ENCODE data around the gene NEO1.
A peak's percentile ranks its signal among the peaks of the same experiment; 100 is the strongest.
"Not testable (repeated sequence)": the region's sequence is repeated elsewhere in the genome, so short reads cannot be mapped to it uniquely, and the experiment has no call there.

The NEO1 gene

DNA sequence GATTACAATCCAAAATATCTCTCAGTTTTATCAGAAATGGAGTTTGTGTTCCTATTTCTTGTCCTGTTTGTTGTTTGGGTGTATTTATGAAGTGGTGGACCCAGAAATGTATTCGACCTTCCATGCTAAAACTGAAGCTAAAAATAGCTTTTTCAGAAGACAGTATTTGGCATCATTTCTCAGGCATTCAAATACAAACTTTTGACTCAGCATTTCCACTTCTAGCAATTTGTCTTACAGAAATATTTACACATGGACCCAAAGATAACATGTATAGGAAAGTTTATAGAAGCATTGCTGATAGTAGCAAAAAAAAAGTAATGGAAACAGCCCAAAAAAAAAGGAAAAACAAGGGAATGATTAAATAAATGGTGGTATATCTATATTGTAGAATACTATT is 160.2 kb downstream of the NEO1 start:
- no peak for DNase-seq (ENCODE audit: low spot score)

DNA sequence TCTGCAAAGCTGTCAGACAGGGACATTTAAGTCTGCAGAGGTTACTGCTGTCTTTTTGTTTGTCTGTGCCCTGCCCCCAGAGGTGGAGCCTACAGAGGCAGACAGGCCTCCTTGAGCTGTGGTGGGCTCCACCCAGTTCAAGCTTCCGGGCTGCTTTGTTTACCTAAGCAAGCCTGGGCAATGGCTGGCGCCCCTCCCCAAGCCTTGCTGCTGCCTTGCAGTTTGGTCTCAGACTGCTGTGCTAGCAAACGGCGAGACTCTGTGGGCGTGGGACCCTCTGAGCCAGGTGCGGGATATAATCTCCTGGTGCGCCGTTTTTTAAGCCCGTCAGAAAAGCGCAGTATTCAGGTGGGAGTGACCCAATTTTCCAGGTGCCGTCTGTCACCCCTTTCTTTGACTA is 169.2 kb downstream of the NEO1 start:
- not testable (repeated sequence) for DNase-seq (ENCODE audit: low spot score)

DNA sequence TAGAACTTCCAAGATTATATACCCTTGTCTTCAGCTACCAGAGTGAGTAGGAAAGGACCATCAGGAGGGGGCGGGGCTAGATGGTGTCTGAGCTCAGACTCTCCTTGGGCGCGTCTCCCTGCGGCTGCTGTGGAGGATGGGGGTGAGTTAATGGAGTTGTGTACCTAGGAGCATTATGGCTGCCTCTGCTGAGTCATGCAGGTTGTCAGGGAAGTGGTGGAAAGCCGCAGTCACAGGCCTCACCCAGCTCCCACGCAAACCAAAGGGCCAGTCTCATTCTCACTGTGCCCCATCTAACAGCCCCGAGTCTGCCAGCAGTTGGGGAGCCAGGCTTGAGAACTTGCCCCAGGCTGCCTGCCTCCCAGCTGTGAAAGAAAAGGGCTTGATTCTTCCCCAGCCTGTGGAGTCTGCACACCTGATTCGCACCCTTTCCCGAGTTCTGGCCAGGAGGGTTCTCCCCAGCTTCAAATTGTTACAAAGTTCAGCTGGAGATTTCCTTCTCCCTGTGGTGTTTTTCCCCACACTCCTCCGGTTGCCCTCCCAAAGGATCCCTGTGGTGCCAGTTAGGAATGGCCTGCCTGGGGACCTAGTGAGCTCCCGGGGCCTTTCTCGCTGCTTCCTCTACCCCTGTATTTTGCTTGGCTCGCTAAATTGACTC is 173.2 kb downstream of the NEO1 start:
- DNase-seq (ENCODE audit: low spot score) = peak; percentile 70

DNA sequence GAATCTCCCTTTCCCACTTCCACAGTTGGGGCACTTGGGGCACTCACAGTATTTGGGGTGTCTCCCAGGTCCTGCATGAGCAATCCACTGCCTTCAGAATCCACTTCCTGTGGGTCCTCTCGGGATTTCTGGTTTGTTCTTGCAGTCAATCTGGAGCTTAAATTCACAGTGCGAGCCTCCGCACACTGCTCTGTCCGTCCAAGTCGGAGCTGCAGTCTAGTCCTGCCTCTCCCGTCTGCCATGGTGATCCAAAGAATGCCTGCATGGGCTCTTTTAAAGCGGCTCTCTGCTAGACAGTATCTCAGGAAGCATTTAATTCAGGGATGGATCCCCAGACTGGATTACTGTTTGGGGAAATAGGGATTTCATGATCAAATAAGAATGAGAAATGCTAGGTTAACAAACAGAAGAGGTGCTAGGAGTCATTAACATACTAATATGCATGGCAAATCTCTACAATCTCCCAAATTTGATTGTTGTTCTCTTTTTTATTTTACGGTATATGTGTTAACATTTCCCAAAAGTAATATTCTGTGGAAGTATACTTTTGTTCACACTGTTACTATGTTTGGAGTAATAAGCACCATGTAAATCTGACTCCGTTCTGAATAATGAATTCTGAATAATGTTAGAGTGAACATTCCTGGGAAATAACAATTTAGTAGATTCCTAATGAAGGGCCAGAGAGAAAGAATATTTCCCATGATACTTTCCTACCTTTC is 174.0 kb downstream of the NEO1 start:
- no peak for DNase-seq (ENCODE audit: low spot score)

DNA sequence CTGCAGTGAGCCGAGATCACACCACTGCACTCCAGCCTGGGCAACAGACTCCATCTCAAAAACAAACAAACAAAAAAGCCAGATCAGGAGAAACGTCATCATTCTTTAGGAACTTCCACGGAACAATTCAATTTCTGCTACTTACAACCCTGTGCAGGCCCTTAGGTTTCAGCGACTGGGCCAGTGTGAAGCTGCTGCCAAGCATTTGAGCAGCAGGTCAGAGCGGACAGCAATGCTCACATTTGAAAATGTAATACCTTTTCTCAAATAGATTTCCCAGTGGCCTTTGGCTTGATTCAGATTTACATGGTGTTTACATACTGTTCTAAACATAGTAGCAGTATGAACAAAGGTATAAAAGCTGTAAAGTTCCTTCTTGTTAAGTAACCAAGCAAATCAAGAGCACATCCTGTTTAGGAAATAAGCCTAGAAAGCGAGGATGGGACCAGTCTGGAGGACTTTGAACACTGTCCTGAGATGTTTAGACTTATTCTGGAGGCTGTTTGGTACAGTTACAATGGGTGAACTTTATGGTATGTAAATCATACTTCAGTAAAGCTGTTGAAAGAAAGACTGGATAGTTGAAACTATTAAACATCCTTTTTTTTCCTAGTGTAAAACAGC is 175.3 kb downstream of the NEO1 start:
- DNase-seq (ENCODE audit: low spot score) = no peak

DNA sequence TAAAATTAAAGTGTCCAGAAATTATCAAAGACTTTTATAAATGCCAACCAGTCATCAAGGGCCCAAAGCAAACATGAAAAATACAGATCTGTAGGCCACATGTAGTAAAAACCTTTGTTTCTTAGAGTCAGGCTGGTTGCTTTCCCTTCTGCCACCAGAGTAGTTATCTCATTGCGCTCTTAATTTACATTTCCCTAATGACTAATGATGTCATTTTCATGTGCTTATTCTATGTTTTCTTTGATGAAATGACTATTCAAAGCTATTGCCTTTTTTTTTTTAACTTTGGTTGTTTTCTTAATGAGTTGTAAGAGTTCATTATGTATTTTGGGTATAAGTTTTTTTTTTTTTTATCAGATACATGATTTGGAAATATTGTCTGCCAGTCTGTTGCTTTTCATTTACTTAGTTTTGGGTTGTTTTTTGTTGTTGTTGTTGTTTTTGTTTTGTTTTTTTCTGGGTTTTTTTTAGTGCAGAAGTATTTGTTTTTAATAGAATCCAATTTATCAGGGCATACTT is 175.9 kb downstream of the NEO1 start:
- no peak for DNase-seq (ENCODE audit: low spot score)

DNA sequence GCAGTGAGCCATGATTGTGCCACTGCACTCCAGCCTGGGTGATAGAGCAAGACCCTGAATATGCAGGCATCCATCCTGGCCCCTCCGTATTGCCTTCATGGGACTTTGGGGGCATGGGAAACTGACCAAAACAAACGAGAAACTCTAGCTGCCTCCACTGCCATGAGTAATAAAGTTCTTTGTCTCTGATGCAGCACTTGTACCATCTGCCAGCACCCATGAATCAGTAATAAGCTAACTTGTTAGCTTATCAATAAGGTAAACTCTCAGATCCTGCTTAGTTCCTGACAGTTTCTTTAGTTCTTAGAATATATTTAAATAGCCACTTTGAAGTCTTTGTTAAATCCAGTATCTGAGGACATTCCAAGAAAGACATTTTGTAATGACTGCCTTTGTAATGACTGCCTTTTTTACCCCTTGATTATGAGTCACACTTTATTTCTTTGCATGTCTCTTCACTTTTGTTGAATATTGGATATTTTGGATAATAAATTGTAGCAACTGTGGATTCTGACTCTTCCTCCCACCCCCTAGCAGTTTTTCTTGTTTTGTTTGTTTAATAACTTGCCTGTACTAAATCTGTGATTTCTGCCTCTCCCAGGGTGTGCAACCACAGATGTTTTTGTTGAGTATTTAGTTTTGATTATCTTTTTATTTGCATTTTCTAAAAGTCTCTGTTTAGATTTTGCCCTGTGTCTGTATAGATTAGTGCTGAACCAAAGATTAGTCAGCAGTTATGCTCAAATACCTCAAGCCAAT is 179.6 kb downstream of the NEO1 start:
- DNase-seq (ENCODE audit: low spot score) = no peak

DNA sequence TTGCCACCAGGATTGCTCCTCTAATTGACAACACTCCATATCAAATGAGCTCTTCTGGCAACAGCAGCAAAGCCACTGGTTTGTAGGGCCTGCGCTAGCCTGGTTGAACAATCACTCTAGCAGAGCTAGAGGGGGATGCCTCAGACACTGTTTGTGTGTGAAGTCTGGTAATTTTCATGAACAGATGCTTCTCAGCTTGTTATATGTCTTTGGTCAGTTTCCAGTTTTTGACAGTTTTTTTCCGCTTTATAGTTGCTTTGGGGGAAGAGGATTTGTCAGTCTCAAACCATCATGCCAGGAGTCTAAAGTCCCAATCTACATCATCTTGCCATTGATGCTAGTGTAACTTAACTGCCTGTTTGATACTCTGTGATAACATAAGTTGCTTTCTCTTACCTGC is 180.5 kb downstream of the NEO1 start:
- DNase-seq (ENCODE audit: low spot score) = no peak

DNA sequence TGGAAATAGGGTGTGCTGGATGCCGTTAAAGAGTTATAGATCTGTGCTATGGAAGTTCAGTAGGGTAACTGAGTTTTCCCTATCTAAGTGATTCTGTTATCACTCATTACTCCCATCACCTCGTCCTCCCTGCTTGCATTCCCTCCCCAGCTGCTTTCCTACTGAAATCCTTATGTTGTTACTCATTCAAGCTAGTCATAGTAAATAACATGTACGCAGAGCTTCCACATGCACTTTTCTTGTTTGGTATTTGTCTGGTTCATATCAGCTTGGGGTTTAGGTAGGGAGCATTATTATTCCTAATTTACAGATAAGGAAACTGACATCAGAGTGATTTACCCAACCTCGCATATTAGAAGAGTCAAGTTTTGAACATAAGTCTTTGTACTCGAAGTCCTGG is 181.4 kb downstream of the NEO1 start:
- DNase-seq (ENCODE audit: low spot score) = no peak

DNA sequence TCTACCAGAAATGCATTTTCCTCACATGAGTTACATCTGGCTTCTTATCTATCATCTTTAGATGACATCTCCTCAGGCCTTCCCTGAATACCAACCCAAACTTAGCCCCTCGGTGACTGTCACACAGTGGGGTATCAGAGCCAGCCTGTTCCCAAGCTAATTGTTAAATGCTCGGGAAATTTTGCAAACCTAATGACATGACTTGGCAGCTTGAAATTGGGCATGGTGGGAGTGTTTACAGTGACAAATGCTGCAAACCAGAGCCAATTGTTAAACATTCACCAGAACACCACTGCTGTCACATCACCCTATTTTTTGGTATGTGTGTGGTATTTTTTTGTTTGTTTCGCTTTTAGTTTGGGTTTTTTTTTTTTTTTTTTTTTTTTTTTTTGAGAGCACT is 185.6 kb downstream of the NEO1 start:
- DNase-seq (ENCODE audit: low spot score) = no peak

DNA sequence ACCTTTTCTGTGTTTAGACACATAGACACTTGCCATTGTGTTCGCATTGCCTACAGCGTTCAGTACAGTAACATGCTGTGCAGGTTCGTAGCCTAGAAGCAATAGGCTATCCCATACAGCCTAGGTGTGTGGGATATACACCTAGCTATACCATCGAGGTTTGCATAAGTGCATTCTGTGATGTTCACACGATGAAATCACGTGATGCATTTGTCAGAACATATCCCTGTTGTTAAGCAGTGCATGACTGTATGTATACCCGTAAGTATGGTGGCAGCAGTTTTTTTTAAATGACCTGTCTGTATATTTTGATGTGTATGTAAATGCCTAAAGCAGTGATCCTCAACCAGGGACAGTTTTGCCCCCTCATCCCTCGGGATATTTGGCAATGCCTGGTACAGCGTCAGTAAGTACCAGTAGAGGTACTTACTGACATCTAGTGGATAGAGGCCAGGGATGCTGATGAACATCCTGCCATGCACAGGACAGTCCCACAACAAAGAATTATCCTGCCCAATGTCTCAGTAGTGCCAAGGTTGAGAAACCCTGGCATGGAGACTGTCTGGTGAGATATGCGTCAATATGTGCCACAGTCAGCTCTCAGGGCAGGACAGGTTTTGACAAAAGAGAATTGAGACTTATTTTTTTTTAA is 187.4 kb downstream of the NEO1 start:
- no peak for DNase-seq (ENCODE audit: low spot score)

DNA sequence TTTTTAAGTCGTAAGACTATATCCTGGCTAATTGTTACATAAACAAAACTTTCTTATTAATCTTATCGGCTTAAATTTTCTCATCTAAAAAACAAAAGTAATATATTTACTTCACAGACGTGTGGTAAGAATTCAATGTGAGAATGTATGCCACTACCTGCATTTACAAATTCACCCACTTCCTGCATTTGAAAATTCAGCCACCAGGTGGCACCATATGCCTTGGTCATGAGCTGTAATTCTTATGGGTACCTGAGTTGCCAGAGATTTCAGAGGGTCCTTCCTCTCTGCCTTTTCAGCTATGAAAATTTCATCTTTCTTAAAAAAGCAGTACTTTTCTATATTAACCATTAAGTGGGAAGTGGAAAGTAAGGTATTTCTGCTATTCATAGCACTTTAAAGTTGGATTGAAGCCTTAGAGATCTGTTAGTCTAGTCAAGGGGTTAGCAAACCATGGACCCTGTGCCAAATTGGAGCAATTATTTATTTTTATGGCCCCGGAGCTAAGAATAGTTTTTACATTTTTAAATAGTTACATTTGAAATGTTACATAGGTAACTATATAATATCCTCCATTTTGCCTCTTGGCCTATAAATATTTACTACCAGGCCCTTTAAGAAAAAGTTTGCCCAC is 188.7 kb downstream of the NEO1 start:
- DNase-seq (ENCODE audit: low spot score) = peak; percentile 79

DNA sequence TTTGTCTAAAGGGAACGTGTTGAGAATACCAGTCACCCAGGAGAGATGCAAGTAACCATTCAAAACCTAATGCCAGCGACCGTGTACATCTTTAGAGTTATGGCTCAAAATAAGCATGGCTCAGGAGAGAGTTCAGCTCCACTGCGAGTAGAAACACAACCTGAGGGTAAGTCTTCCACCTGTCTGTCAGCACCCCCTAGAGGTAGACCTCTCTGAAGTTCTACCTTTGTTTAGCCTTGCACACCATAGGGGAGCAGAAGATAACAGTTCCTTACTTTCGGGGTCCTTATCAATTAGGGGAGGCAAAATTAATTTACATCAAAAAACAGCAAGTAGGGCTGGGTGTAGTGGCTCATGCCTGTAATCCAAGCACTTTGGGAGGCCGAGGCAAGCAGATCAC is 192.1 kb downstream of the NEO1 start:
- DNase-seq (ENCODE audit: low spot score) = peak; percentile 22

DNA sequence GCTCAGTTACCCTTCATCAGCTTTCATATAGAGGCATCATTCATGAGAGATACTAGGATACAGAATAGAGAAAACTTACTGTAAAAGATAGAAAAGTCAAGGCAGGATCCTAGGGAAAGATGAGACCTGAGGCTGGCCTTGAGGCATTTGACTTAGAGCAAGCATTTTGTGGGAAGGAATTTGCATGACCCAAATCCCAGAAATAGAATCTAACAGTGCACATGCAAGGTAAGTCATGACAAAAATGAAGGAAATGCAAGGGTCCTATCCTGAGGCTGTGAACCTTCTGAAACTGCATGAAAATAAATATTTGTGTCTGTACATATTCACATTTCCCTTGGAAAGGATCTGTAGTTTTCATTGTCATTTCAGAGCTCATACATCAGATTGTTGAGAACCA is 194.2 kb downstream of the NEO1 start:
- DNase-seq (ENCODE audit: low spot score) = no peak

DNA sequence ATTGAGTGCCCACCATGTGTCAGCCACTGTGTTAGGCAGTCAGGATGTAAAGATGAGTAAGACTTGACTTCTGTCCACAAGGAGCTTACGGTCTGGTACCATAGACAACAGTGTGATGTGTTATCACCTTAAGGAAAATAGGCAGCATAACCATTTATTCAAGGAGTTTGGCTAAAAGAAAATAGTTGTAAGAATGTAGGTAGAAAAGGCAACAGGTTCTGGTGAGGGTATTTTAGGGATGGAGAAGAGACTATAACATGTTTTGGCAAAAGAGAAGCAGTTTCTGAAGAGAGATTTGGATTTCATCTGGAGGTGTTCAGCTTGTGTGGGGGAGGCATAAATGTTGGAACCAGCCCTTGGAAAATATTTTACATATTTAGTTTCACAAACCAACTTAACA is 194.6 kb downstream of the NEO1 start:
- DNase-seq (ENCODE audit: low spot score) = no peak

DNA sequence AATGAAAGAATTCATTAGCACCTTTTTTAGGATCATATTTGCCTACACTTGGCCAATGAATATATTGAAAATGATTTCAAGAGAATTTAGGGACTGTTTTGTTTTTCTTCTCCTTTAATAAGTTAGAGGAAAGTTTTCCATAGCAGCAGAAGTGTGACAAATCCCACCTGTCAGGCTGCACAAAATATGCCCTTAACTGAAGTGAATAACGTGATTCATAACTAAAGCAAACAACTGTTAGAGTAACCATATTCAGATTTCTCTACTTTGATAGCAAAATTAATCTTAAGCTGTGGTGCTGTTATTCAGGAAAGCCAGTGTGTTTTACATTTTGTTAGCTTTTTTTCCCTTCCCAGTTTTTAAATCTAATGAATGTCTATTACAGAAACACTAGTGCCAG is 195.1 kb downstream of the NEO1 start:
- no peak for DNase-seq (ENCODE audit: low spot score)

DNA sequence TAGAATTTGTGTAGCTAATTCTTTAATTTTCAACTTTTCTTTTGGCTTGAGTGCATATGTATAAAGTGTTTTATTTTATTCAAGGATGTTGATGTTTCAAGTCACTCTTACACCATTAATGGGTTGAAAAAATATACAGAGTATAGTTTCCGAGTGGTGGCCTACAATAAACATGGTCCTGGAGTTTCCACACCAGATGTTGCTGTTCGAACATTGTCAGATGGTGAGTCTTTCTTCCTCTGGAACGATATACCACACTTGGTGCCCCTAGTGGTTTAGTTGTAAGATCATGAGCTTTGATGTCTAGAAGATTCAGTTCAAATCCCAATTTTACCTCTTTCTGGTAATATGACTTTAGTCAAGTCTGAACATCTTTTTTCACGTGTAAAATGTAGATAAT is 197.2 kb downstream of the NEO1 start:
- DNase-seq (ENCODE audit: low spot score) = no peak

DNA sequence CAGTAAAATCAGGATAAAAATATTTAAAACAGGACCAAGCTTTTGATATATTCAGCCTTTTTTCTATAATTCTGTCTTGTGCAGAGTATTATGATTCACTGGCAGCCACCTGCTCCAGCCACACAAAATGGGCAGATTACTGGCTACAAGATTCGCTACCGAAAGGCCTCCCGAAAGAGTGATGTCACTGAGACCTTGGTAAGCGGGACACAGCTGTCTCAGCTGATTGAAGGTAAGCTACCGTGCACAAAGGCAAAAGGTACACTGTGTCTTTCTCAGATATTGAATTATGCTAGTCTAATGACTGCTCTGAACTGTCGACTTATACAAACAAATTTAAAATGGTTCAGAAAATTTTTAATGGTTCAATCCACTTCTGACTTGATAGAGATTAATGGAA is 202.3 kb downstream of the NEO1 start:
- DNase-seq (ENCODE audit: low spot score) = no peak

DNA sequence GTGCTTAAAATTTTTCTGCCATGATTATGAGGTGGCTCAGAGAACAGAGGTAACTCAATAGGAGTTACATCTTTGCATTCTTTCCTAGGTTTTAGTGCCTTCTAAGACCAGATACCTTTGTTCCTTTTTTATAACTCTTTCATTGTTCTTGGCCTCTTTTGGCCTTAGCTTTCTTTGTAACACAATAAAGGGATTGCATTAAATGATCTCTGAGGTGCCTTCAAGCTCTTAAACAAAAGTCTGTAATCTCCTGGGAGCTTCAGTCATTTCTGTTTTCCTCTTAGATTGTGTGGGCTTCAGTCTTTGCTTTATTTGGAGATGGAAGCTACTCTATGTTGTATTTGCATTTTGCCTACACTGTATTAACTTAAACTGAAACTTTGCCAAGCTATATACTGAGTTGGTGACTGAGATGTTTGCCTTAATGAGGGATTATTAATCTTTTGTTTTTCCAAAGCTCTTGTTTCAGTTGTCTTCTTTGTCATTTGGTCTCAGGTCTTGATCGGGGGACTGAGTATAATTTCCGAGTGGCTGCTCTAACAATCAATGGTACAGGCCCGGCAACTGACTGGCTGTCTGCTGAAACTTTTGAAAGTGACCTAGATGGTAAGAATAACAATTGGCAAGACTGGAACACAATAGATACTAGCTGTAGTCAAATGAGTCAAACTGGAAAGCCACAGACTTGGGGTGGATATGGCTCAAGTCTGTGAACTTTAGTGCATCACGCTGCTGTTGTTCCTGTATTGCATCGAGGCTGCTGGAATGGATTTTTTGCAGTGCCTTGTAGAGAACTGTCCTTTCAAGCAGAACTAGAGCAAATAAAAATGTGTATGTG is 206.2 kb downstream of the NEO1 start:
- peak; percentile 68 for DNase-seq (ENCODE audit: low spot score)

DNA sequence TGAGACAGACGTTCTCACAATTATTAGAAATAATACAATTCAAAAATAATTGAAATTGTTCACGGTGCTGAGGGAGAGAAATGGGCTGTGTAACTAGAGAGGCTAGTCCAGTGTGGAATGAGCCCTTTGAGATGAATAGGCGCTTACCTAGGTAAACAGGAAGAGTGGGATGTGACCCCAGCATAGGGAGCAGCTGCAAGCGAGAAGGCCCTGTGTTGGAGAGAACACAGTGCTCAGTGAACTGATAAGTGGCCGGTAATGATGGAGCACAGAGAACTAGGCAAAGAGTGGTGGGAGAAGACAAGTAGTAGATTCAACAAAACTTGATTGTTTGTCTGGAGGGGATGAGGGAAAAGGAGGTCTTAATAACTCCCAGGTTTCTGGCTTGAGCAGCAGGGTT is 212.6 kb downstream of the NEO1 start:
- no peak for DNase-seq (ENCODE audit: low spot score)
